ENCODE data around the gene ELFN1.

Gene ELFN1

GRCh38 chr7:1664711-1665548, 5.1 kb upstream of the ELFN1 start:
- peak; percentile 98 for DNase-seq

DNA sequence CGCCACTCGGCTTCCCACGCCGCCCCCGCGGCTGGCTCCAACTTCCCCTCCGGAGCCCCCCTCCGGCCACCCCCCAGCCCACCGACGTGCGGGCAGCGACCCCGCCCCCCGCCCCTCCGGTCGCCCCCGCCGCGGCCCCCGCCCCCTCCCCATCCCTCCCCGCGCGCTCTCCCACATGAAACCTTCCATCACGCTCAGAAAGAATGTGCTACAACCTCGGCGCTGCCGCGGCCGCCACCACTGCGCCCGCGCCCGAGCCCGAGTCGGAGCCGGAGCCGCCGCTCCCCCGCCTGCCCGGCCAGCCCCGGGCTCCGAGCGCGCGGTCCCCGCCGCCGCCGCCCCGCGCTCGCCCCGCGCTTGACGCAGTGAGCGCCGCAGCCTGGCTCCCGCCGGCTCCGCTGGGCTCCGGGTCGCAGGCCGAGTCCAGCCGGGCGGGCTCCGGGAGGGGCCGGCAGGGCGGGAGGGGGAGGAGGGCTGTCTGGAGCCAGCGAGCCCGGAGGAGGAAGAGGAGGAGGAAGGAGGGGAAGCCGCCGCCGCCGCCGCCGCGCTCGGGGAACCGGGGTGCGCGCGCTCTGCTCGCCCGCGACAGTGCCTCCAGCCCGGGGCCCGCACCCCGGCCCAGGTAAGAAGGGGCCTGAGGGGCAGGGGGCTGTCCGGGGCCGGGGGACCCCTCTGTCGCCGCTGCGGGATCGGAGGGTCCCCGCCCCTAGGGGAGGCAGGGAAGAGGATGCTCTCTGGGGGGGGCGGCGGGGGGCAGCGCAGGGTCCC, 4.3 kb upstream of the ELFN1 start:
- DNase-seq, result no peak

GRCh38 chr7:1666317-1666822, 3.7 kb upstream of the ELFN1 start:
- DNase-seq, result peak; percentile 67

DNA sequence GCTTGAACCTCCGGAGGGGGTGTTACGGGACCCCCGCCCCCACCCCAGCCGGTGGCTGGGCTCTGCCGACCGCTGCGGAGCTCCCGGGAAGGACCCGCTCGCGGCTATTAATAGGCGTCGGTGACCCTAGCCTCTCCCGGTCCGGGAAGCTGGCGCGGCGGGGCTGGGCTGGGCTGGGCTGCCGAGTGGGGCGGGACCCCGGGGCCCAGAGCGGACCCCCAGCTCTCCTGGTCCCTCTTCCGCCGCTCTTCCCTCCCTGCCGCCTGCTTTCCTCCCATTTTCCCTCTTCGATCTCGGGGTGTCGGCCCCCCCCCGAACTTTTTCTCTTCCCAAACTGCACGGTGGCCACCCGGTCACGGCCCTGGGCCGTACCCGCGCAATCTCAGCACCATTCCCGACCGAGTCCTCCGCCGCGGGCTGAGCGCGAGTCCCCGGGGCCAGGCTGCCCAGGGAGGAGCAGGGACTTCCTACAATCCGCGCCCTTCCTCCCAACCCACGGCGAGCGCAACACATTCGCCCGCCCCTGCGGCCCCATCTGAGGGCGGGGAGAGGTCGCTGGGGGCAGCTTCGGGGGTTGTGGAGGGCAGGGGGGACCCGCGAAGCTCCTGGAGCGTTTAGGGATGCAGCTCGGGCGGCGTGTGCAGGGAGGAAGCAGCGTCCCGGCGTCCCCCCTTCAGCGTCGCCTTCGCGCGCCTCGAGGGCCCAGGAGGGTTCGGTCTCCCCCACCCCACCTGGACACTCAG, 3.1 kb upstream of the ELFN1 start:
- DNase-seq, result peak; percentile 56

DNA sequence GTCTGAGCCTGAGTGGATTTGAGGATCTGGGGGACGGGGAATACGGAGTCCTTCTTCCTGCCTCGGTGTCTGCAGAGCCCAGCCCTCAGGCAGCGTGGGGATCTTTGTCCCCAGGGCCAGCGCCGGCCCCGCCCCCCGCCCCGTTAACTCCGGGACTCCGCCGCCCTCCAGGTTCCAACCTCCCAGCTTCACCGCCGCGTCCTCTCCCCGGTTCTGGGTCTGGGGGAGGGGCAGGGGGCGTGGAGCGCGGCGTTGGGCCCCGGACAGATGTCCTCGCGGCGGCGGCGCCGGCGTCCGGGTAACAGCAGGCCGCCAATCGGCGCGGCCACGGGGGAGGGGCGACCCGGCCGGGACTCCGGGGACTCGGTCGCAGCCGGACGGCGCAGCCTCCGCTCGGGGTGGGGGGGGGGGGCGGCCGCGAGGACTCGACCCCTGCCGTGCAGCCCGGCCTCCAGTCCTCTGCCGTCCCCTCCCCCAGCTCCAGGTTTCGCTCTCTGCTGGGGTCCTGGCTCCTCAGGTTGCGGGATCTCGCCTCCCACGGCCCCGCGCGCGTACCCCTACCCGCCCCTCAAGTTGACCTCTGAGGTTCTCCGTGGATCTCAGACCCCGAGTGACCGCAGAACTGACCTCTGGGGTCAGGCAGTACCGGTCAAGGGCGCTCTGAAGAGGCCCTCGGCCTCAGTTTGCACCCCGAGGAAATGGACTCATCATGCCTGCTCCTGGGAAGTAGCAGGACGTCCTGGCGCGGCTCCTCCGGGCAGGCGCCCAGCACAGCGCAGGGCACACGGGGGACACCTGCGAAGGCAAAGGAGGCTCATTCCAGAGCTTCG, 2.3 kb upstream of the ELFN1 start:
- DNase-seq, result peak; percentile 84

GRCh38 chr7:1668396-1669063, 1.5 kb upstream of the ELFN1 start:
- peak; percentile 71 for DNase-seq

DNA sequence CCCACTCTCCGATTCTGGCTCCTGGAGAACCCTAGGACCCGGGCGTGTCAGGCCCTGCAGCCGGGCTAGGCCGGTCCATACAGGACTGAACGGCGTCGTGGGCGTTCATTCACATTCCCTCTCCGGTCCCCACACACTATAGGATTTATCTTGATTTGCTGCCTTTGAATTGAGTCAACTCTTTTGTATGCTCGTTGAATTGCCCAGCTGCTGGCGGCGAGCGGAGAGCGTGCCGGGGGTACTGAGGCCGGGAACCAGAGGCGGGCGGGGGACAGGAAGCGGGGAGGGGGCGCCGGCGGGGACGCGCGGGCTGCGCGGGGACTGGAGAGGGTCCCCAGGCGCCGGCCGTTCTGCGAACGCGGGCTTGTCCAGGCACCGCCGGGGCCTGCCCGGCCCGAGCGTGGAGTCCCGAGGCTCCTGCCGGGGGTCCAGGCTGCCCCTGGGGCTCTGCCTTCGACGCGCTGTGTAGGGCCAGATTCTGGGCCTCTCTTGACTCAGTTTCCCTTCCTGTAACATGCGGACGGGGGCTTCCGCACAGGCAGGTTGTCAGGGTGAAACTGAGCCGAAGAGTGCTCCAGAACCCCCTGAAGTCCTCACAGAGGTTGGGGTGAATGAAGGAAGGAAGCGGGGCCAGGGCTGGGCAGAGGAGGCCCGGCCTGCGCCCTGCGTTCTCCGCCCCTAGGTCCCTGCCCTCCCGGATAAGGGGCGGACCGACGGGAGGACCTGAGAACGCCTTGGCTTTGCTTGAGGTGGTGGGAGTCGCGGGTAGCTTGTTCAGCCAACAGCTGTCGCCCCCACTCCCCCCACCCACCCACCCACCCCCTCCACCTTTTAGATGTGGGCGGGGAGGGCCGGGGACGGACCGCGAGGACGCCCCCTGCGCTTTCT, 769 bp upstream of the ELFN1 start:
- peak; percentile 85 for DNase-seq

GRCh38 chr7:1670894-1671593, 967 bp downstream of the ELFN1 start:
- no peak for DNase-seq

GRCh38 chr7:1671594-1672451, 1.7 kb downstream of the ELFN1 start:
- DNase-seq, result no peak

GRCh38 chr7:1672851-1673486, 2.9 kb downstream of the ELFN1 start:
- no peak for DNase-seq

DNA sequence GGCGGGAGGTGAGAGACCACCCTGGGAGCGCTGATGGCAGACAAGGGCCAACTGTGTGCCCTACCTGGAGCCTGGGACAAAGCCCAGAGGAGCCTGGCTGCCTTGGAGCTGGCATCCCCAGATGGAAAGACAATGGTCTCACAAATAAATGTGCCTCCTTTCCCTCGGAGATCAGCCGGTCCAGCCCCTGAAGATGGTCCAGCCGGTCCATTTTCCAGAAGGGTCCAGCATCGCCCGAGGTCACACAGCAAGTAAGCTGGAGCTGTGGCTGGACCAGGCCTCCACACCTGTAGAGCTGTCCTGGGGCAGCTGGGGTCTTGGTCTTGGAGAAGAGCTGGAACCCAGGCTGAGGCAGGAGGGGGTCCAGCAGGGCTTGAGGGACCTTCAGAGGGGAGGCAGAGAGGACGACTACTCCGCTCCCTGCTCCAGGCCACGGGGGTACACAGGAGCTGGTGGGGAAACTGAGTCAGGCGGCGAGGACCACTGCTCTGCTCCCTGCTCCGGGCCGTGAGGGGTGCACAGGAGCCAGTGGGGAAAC, 3.6 kb downstream of the ELFN1 start:
- no peak for DNase-seq

- DNase-seq, result no peak
These were observed 4.3 kb downstream of the ELFN1 start for GRCh38 chr7:1674161-1675035.

DNA sequence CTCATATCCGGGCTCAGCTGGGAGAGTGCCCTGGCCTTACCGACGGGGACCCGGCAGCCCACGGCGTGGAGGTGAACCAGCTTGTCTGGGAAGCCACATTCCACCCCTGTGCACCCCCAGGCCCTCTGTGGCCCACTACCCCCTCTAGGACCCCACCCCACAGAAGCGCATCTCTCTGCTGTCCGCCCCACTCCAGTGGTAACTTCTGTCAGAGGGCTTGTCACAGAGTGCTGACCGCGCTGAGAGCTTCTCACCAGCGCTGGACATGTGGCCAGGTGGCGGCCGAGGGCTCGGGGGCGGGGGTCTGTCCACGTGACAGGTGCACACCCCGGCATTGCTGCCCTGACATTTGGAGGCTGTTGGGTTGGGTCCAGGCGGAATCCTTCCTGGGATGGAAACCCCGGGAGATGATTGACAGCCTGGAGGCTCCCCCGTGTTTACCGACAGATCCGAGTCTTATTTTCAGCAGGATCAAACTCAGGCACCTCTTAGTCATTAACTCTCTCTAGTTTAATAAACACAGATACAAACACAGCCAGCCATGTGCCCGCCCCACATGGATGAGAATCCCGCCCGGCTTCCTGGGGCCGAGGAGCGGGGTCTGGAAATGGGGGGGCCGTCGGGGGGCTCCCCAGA, 5.1 kb downstream of the ELFN1 start:
- DNase-seq, result no peak

DNA sequence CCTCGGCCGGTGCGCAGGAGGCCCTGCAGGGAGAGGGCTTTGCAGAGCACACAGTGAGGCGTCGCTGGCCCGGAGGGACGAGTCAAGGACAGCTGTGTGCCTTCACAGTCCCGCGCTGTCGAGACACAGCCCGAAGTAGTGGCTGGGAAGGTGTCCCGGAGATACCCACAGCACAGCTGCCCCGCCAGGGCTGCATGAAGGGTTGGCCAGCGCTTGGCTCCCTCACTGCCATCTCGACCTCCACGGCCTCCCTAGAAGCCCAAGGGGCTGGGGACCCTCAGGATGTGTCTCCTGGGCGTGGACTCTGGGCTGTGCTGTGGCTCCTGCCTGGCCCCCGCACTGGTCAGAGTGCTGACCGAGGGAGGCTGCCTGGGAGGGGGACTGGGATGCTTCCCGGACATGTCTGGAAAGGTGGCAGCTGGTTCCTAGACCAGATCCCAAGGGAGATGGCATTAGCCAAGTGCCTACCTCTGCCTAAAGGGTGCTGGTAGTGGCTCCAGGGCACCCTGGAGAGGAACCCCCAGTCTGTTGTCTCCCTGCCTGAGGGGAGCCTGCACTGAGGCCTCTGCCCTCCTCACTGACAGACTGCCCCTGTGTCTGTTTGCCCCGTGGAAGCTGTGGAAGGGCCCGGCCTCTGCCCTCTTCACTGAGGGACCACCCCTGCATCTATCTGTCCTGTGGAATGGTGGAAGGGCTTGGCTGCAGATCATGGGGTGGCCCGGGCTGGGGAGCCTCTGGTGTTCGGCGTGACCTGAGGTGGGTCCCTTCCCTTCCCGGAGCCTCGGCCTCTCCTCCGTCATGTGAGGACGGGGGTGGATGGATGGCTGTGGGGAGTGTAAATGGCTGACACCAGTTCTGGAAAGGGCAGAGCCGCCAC, 5.8 kb downstream of the ELFN1 start:
- DNase-seq, result no peak

DNA sequence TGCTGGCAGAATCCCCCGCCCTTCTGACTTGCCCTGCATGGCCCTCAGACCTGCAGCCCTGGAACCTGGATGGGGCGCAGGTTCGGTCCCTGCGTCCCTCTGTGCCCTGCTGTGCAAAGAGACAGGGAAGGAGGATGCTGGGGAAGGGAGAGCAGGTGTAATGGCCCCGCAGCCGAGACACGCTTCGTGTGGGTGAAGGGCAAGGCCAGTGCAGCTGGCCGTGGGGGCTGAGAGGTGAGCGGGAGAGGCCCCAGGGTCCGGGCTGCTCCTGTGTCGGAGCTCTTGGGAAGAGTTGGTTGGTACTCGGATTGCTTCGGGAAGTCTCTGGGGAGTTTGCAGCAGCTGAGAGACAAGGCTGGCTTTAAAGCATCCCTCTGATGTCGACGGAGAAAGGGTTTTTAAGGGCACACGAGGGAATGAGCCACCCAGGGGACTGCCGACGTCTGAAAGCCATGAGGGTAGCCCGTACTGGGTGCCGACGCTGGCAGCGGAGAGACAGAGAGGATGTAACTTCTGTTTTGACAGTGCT, 6.5 kb downstream of the ELFN1 start:
- no peak for DNase-seq
